ENCODE measurements around the gene PLCD1.

GRCh38 chr3:37964716-37965115 is 64.7 kb downstream of the PLCD1 start:
- no peak for TF ChIP-seq POLR2AphosphoS5 (IDR thresholded peaks at IDR 0.05)
- no peak for TF ChIP-seq CTCF (IDR thresholded peaks at IDR 0.05)
